Femur (tissue), 1 donor: ENCODE data around the gene OPRL1.

Experiments used
- DNase-seq: peaks from one replicate; pipeline ENCODE4 v3.0.0-alpha.2; 2017

OPRL1 gene

GRCh38 chr20:64056889-64057627, 22.8 kb upstream of the OPRL1 start:
- DNase-seq = no peak

GRCh38 chr20:64057628-64058498, 22.0 kb upstream of the OPRL1 start:
- peak; percentile 80 for DNase-seq

- DNase-seq = no peak
These were observed 21.3 kb upstream of the OPRL1 start for GRCh38 chr20:64058536-64058935.

- DNase-seq = no peak
These were observed 17.6 kb upstream of the OPRL1 start for GRCh38 chr20:64062276-64062595.

- DNase-seq = peak; percentile 98
These were observed 17.1 kb upstream of the OPRL1 start, which contains the start of gene TCEA2 for GRCh38 chr20:64062596-64063388. TCEA2 (plus strand) TSS chr20:64063198; CDS start chr20:64063313, 115 bp downstream.

- DNase-seq = no peak
These were observed 16.3 kb upstream of the OPRL1 start for GRCh38 chr20:64063389-64064144.

- DNase-seq = no peak
These were observed 15.7 kb upstream of the OPRL1 start for GRCh38 chr20:64064145-64064698.

GRCh38 chr20:64065062-64065973, 14.6 kb upstream of the OPRL1 start:
- no peak for DNase-seq

GRCh38 chr20:64065974-64066343, 13.9 kb upstream of the OPRL1 start:
- DNase-seq = no peak

GRCh38 chr20:64067005-64067632, 12.8 kb upstream of the OPRL1 start:
- no peak for DNase-seq

- DNase-seq = peak; percentile 21
These were observed 12.1 kb upstream of the OPRL1 start for GRCh38 chr20:64067733-64068307.

GRCh38 chr20:64068386-64069208, 11.3 kb upstream of the OPRL1 start:
- peak; percentile 27 for DNase-seq

GRCh38 chr20:64069209-64069613, 10.7 kb upstream of the OPRL1 start:
- no peak for DNase-seq

- DNase-seq = no peak
These were observed 10.2 kb upstream of the OPRL1 start for GRCh38 chr20:64069614-64070243.

GRCh38 chr20:64070244-64070993, 9.5 kb upstream of the OPRL1 start:
- DNase-seq = no peak

GRCh38 chr20:64071341-64072332, 8.2 kb upstream of the OPRL1 start:
- DNase-seq = peak; percentile 28
